Peyer's patch (tissue), 4 donors: ENCODE data around the gene CDKAL1.

Source experiments
- POLR2A ChIP-seq, 2 donors: fragments of 450-650 bp; IDR thresholded peaks; one replicate each; pipeline ENCODE4 v1.5.1; 2017; ENCODE audit warnings: antibody characterized with exemption in 2 of 2, mild to moderate bottlenecking in 2 of 2, moderate library complexity in 2 of 2
- TF ChIP-seq, protein P1 (sequence below), 6 experiments: fragments of 450-650 bp in 4 of 6; fragments of 200-600 bp in 2 of 6; sonication (generic) in 1 of 6; IDR thresholded peaks; one replicate each; pipeline ENCODE4 v1.5.1; 2017 to 2019; ENCODE audit warnings: antibody characterized with exemption in 6 of 6, mild to moderate bottlenecking in 3 of 6, moderate library complexity in 1 of 6

DNA sequence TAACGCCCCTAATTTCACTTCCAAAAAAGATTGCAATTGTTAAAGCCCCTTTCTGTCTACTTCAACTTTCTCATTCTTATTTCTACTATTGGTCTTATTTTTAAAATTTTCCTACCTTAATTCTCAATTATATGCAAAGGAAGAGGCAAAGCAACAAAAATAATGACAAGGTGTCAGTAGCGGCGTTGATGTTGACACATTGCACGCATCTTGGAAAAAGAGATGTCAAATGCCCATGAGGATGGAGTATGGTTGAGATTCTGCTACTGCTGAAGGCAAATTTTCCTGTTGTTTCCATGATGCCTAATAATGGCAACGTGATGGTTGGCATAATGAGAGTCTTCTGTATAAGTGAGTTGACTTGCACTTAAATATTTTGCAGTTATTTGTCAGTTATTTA lies 258.9 kb downstream of the CDKAL1 start:
- TF ChIP-seq, protein P1, sequence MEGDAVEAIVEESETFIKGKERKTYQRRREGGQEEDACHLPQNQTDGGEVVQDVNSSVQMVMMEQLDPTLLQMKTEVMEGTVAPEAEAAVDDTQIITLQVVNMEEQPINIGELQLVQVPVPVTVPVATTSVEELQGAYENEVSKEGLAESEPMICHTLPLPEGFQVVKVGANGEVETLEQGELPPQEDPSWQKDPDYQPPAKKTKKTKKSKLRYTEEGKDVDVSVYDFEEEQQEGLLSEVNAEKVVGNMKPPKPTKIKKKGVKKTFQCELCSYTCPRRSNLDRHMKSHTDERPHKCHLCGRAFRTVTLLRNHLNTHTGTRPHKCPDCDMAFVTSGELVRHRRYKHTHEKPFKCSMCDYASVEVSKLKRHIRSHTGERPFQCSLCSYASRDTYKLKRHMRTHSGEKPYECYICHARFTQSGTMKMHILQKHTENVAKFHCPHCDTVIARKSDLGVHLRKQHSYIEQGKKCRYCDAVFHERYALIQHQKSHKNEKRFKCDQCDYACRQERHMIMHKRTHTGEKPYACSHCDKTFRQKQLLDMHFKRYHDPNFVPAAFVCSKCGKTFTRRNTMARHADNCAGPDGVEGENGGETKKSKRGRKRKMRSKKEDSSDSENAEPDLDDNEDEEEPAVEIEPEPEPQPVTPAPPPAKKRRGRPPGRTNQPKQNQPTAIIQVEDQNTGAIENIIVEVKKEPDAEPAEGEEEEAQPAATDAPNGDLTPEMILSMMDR (IDR thresholded peaks at IDR 0.05), result no peak
- TF ChIP-seq POLR2A (IDR thresholded peaks at IDR 0.05), result no peak
